HG02623 (cell line): Measurements from ENCODE around the gene NLRP12.
"Not testable (repeated sequence)": the region's sequence is repeated elsewhere in the genome, so short reads cannot be mapped to it uniquely, and the experiment has no call there.

Experiments used
- ATAC-seq: cut with Tn5 transposase; IDR thresholded peaks from one replicate; pipeline ENCODE4 v1.9.1; 2021; ENCODE audit warnings: moderate library complexity; ENCODE audit not compliant: unreplicated experiment

Gene NLRP12

GRCh38 chr19:53781332-53781731, 42.8 kb downstream of the NLRP12 start:
- ATAC-seq = not testable (repeated sequence)

GRCh38 chr19:53780506-53780905, 43.6 kb downstream of the NLRP12 start:
- ATAC-seq = no peak

- no peak for ATAC-seq
These were observed 48.6 kb downstream of the NLRP12 start for GRCh38 chr19:53775524-53775923.

- not testable (repeated sequence) for ATAC-seq
These were observed 49.6 kb downstream of the NLRP12 start for GRCh38 chr19:53774491-53774890.

- ATAC-seq = no peak
These were observed 50.1 kb downstream of the NLRP12 start for GRCh38 chr19:53773999-53774398.

- ATAC-seq = no peak
These were observed 51.2 kb downstream of the NLRP12 start for GRCh38 chr19:53772943-53773342.

- ATAC-seq = no peak
These were observed 53.0 kb downstream of the NLRP12 start for GRCh38 chr19:53771144-53771543.

- not testable (repeated sequence) for ATAC-seq
These were observed 54.3 kb downstream of the NLRP12 start for GRCh38 chr19:53769696-53770309.

- no peak for ATAC-seq
These were observed 55.7 kb downstream of the NLRP12 start for GRCh38 chr19:53768401-53768800.

GRCh38 chr19:53758991-53759390, 65.1 kb downstream of the NLRP12 start:
- not testable (repeated sequence) for ATAC-seq
